Measurements from ENCODE around the gene ROM1.
"Not testable (repeated sequence)": the region's sequence is repeated elsewhere in the genome, so short reads cannot be mapped to it uniquely, and the experiment has no call there.

The ROM1 gene

GRCh38 chr11:62610814-62611704 is 2.0 kb upstream of the ROM1 start:
- no peak for DNase-seq

DNA sequence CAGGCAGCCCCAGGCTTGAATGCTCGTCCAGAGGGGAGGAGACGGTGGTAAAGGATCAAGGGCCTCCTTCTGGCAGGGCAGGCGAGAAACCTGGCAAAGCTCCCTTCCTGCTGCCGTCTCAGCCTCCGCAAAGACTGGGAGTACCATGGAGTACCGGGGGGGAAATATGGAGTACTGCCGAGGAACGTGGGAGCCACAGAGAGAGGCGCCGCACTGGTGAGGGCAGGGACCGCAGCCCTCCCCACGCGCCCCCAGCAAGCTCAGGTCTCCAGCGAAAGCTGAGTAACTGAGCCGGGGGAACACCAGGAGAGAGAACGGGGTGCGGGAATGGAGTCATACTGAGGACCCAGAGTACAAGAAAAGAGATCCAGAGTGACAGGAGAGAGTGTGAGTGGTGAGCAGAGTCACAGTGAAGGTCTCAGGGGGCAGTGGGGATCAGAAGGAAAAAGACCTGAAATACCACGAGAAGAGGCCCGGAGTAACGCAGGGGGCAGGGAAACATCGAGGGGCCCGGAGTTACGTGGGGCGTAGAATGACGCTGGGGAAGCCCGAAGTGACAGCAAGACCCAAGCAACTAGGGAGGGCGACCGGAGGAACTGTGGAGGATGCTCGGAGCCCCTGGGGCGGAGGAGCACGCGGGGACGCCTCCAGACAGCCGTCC is 1.2 kb upstream of the ROM1 start:
- no peak for DNase-seq

GRCh38 chr11:62613291-62613778 is 278 bp downstream of the ROM1 start:
- no peak for DNase-seq

GRCh38 chr11:62614275-62614674 is 1.2 kb downstream of the ROM1 start:
- DNase-seq = no peak

GRCh38 chr11:62615521-62615920 is 2.5 kb downstream of the ROM1 start:
- no peak for DNase-seq

GRCh38 chr11:62616957-62617356 is 3.9 kb downstream of the ROM1 start:
- not testable (repeated sequence) for DNase-seq

DNA sequence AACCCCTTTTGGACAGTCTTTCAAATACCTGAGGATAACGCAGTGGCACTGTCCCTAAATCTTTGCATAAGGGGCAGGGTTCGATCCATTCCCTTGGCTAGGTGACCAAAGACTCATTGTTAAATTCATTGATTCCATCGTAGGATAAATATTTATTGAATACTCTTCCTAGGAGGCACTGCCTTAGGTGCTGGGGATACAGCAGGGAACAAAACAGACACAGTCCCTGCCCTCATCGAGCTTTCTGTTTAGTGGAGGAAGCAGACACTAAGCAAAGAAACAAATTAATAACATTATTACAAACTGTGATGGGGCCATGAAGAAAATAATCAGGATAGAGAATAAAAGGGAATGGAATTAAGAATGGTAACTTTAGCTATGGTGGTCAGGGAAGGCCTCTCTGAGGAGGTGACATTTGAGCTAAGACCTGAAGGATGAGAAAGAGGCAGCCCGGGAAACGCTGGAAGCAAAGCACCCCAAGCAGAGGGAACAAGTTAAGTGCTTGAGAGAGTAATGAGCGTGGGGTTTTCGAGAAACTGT is 8.0 kb downstream of the ROM1 start:
- DNase-seq = no peak

DNA sequence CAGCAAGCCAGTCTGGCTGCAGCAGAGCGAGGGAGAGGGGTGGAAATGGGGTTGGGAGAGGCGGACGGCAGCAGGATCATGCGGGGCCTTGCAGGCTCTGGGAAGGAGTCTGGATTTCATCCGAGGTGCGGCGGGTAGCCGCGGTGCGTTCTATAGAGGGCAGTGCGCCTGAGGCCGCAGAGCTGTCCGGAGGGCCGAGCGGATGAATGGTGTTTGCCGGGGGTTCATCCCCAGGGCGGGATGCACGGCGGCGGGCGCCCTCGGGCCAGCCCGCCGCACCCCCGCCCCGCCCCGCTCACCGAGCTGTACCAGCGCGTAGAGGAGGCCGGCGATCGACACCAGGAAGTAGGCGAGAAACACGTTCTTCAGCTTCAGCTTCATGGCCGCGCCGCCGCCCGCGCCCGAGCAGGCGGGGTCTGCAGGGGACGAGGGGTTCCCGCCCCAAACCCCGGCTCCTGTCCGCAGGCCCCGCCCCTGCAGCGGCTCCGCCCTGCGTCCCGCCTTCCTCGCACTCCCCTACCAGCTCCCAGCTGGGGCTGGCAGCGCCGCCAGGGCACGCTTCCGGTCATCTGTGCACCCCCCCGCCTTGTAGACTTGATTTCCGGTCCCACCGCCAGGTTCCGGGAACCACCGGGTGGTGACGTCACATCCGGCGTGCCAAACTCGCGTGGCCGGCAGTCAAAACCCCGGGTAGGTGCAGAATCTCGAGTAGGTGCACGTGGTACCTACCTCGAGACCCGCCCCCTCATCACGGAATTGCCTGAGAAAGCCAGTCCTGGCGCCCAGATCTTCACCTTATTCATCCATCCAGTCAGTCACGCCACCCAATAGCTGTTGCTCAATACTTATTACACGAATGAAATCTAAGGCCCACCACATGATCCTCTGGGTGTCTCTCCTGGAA is 8.8 kb downstream of the ROM1 start, which contains the start of gene B3GAT3:
B3GAT3 (minus strand) TSS at position 420 of the 904 bp plus-strand sequence; CDS start at position 381, 39 bp downstream.
- peak; percentile 99 for DNase-seq

- no peak for DNase-seq
Measured at GRCh38 chr11:62622476-62623089, 9.5 kb downstream of the ROM1 start.

DNA sequence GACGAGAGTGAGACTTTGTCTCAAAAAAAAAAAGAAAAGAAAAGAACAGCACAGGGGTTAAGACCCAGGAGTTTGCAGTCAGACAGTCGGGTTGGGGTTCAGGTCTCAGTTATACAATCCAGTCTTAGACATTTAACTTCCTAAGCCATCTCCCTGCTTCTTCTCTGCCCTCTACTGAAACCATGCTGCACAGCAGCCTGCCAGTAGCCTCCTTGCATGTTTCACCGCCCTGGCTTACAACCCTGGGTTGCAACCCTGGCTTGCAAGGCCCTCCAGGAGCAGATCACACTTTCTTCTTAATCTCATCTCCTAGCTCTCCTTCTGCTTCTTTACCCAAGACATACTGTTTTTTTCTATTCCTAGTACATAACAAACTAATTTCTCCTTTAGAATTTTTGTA is 14.7 kb downstream of the ROM1 start:
- DNase-seq = no peak

GRCh38 chr11:62632492-62632891 is 19.4 kb downstream of the ROM1 start:
- no peak for DNase-seq

GRCh38 chr11:62644220-62644619 is 31.2 kb downstream of the ROM1 start:
- DNase-seq = no peak

DNA sequence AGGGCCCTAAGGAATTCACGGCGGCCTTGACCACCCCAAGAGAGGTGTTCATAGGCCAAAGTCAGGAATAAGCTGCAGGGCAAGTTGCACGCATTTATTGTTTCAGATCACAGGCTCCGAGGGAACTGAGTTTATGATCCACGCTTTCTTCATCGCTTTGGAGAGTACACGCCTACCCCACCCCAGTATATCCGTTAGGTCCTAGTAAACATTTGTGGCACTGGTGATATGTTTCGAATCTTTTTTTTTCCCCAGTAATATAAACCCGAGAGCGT is 32.6 kb downstream of the ROM1 start:
- no peak for DNase-seq

- DNase-seq = peak; percentile 98
Measured at GRCh38 chr11:62645946-62646824, 33.1 kb downstream of the ROM1 start, which contains the start of gene GANAB. Gene GANAB, minus strand, starts transcription at chr11:62646613. Its CDS starts 14 bp downstream, at chr11:62646599.

DNA sequence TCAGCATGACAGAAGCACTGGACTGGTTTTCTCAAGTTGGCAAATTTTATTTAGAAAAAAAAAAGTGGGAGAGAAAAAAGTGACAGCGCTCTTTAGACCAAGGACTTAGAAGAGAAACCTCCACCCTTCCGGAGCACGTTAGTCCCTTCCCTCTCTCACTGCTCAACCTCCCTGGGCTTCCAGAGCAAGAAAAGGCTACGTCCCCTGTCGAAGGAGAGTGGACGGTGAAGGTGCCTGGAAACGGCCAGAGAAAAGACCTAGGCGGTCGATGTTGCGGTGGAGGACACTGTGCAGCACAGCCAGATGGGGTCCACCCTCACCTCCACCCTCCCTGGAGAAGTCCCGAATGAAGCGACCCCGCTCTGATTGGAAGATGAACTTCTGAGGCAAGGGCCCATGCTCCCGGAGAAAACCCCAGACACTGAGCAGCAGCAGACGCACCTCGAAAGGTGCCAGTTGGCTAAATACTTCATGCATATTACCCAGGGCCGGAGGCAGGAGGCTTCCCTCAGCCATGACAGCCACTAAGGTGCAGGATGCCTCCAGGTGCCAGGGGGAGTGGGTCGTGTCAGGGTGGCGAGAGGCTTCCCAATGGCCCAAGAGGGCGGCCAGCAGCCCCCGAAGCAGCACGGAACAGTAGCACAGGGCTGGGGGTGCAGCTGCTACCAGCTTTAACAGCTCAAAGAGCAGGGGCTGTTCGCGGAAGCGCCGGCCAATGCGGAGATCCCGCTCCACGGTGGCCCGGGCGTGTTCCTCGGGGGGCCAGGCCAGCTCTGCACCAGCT is 34.0 kb downstream of the ROM1 start:
- DNase-seq = no peak

- DNase-seq = no peak
Measured at GRCh38 chr11:62647609-62648005, 34.5 kb downstream of the ROM1 start.

DNA sequence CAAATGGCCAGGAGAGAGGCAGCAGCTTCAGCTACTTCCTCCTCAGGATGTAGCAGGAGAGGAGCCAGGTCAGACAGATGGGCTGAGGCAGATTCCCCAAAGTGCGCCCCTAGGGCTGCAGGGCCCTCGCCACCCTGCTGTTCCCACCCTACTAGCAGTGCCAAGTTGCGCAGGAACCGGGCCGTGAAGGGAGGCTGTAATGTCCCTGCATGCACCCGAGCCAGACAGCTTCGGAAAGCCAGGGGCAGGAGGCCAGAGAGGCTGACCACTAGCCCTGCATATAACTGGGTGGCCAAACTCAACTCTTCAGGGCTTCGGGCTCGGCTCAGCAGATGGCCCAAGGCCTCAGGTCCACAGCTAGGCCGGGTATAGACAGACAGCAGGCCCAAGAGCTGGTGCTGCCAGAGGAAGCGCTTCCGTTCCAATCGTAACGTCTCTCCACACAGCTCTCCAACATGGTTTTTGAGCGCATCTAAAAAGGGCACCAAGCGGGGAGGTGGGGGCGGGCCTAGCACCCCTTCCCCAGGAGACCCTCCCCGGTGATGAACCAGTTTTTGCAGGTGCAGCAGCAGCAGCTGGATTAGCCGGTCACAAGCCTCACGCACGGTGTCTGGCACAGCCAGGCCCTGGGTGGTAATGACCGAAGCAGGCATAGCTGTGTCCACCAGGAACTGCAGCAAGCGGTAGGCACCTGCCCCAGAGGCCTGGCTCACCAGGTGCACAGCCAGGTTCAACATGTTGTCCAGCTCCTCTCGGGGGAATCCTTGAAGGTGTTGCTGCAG is 35.3 kb downstream of the ROM1 start:
- no peak for DNase-seq

GRCh38 chr11:62648967-62649364 is 35.9 kb downstream of the ROM1 start:
- no peak for DNase-seq

GRCh38 chr11:62649486-62649885 is 36.4 kb downstream of the ROM1 start:
- no peak for DNase-seq

DNA sequence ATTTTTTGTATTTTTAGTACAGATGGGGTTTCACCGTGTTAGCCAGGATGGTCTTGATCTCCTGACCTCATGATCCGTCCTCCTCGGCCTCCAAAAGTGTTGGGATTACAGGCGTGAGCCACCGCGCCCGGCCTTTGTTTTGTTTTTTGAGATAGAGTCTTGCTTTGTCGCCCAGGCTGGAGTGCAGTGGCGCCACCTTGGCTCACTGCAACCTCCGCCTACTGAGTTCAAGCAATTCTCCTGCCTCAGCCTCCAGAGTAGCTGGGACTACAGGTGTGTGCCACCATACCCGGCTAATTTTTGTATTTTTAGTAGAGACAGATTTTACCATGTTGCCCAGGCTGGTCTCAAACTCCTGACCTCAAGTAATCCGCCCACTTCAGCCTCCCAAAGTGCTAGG is 37.2 kb downstream of the ROM1 start:
- not testable (repeated sequence) for DNase-seq

All from CD4-positive, alpha-beta T cell treated with Interleukin-15 for 1 hour (primary cell).